WTC11 (cell line): ENCODE measurements around the gene PNPLA6. TPM values are rescaled to one million over a fixed set of nuclear protein-coding genes. Genes with fewer than 3 reads are reported as not detected.

Experiments
- ATAC-seq: fragments of 200-7000 bp; cut with Tn5 transposase; 2 replicates; pipeline ENCODE4 v1.10.0; 2021; ENCODE audit warnings: mild to moderate bottlenecking, moderate library complexity
- Bru-seq: library from RNA; stranded (reverse); fragments of 400-500 nt; gene quantifications from one replicate; lab custom pipeline; 2021; lab: Mats Ljungman, UMichigan
- CTCF ChIA-PET: fragments of 300-600 bp; sonication (Branson Sonifier 250); formaldehyde crosslinking; loops from one replicate; lab custom pipeline; 2021; ENCODE audit warnings: antibody characterized with exemption; lab: Charles Lee
- POLR2A ChIA-PET: fragments of 350-600 bp; sonication (Branson Sonifier 250); formaldehyde crosslinking; loops from one replicate; lab custom pipeline; 2021; ENCODE audit warnings: antibody characterized with exemption; lab: Charles Lee
- DNase-seq: peaks from one replicate; pipeline ENCODE4 v3.0.0; 2021; ENCODE audit warnings: low spot score
- H3K27ac Mint-ChIP-seq: 2 replicates; pipeline ENCODE4 v1.8.0; 2021; ENCODE audit warnings: mixed read lengths
- H3K27me3 Mint-ChIP-seq: 2 replicates; pipeline ENCODE4 v1.8.0; 2021; ENCODE audit warnings: low read depth, mild to moderate bottlenecking, moderate library complexity, mixed read lengths
- H3K36me3 Mint-ChIP-seq: 2 replicates; pipeline ENCODE4 v1.8.0; 2021; ENCODE audit warnings: mixed read lengths
- H3K4me1 Mint-ChIP-seq: 2 replicates; pipeline ENCODE4 v1.8.0; 2022; ENCODE audit warnings: mixed read lengths
- H3K4me3 Mint-ChIP-seq: 2 replicates; pipeline ENCODE4 v1.8.0; 2021; ENCODE audit warnings: mild to moderate bottlenecking, moderate library complexity, mixed read lengths
- H3K9me3 Mint-ChIP-seq: 2 replicates; pipeline ENCODE4 v1.8.0; 2021; ENCODE audit warnings: mixed read lengths
- AR ChIP-seq: fragments of 250-450 bp; sonication (Bioruptor Pico); IDR thresholded peaks from 2 replicates; pipeline ENCODE4 v1.9.0; 2021; ENCODE audit warnings: mild to moderate bottlenecking
- ATF1 ChIP-seq: sonication (generic); formaldehyde crosslinking; IDR thresholded peaks from 2 replicates; pipeline ENCODE4 v1.8.1; 2023; ENCODE audit warnings: mild to moderate bottlenecking, moderate library complexity, missing genetic modification reagents
- CREB1 ChIP-seq: sonication (generic); formaldehyde crosslinking; IDR thresholded peaks from 2 replicates; pipeline ENCODE4 v1.8.0; 2023; ENCODE audit warnings: mild to moderate bottlenecking, missing genetic modification reagents
- E2F4 ChIP-seq: sonication (generic); formaldehyde crosslinking; IDR thresholded peaks from 2 replicates; pipeline ENCODE4 v1.8.1; 2022; ENCODE audit warnings: low read depth, mild to moderate bottlenecking, moderate library complexity, missing genetic modification reagents, borderline replicate concordance
- ETV6 ChIP-seq: sonication (generic); formaldehyde crosslinking; IDR thresholded peaks from 2 replicates; pipeline ENCODE4 v1.8.1; 2022; ENCODE audit warnings: mild to moderate bottlenecking, missing genetic modification reagents
- FOXK1 ChIP-seq: sonication (generic); formaldehyde crosslinking; IDR thresholded peaks from 2 replicates; pipeline ENCODE4 v1.8.0; 2022; ENCODE audit warnings: mild to moderate bottlenecking, moderate library complexity, missing genetic modification reagents
- GABPB1 ChIP-seq: sonication (generic); formaldehyde crosslinking; IDR thresholded peaks from 2 replicates; pipeline ENCODE4 v1.8.1; 2023; ENCODE audit warnings: mild to moderate bottlenecking, missing genetic modification reagents
- GRHL2 ChIP-seq: fragments of 250-450 bp; sonication (Bioruptor Pico); IDR thresholded peaks from 2 replicates; pipeline ENCODE4 v1.8.0; 2022; ENCODE audit warnings: mild to moderate bottlenecking, moderate library complexity; ENCODE audit not compliant: insufficient replicate concordance, severe bottlenecking
- IRF1 ChIP-seq: sonication (generic); formaldehyde crosslinking; IDR thresholded peaks from 2 replicates; pipeline ENCODE4 v1.8.0; 2023; ENCODE audit warnings: missing genetic modification reagents
- KAT7 ChIP-seq: sonication (generic); formaldehyde crosslinking; IDR thresholded peaks from 2 replicates; pipeline ENCODE4 v1.8.1; 2023; ENCODE audit warnings: missing genetic modification reagents, mild to moderate bottlenecking, borderline replicate concordance
- MAX ChIP-seq: sonication (generic); formaldehyde crosslinking; IDR thresholded peaks from 2 replicates; pipeline ENCODE4 v1.8.0; 2022; ENCODE audit warnings: mild to moderate bottlenecking, missing genetic modification reagents
- MXD4 ChIP-seq: fragments of 250-450 bp; sonication (Bioruptor Pico); IDR thresholded peaks from 2 replicates; pipeline ENCODE4 v1.8.0; 2021; ENCODE audit warnings: mild to moderate bottlenecking, moderate library complexity, borderline replicate concordance
- NFYB ChIP-seq: sonication (generic); formaldehyde crosslinking; conservative IDR thresholded peaks from 2 replicates; pipeline ENCODE4 v1.8.0; 2022; ENCODE audit warnings: low read depth, missing genetic modification reagents
- PRRX2 ChIP-seq: fragments of 250-450 bp; sonication (Bioruptor Pico); IDR thresholded peaks from 2 replicates; pipeline ENCODE4 v1.8.0; 2021; ENCODE audit warnings: mild to moderate bottlenecking
- RELA ChIP-seq: sonication (generic); formaldehyde crosslinking; IDR thresholded peaks from 2 replicates; pipeline ENCODE4 v1.8.1; 2022; ENCODE audit warnings: missing genetic modification reagents, mild to moderate bottlenecking, borderline replicate concordance
- RORB ChIP-seq: fragments of 250-450 bp; sonication (Bioruptor Pico); IDR thresholded peaks from 2 replicates; pipeline ENCODE4 v1.9.0; 2021; ENCODE audit warnings: mild to moderate bottlenecking
- SMAD3 ChIP-seq: sonication (generic); formaldehyde crosslinking; IDR thresholded peaks from 2 replicates; pipeline ENCODE4 v1.8.0; 2022; ENCODE audit warnings: missing genetic modification reagents, mild to moderate bottlenecking, borderline replicate concordance
- SP1 ChIP-seq: sonication (generic); formaldehyde crosslinking; conservative IDR thresholded peaks from 2 replicates; pipeline ENCODE4 v1.8.1; 2022; ENCODE audit warnings: missing genetic modification reagents
- TCF7 ChIP-seq: sonication (generic); formaldehyde crosslinking; IDR thresholded peaks from 2 replicates; pipeline ENCODE4 v1.8.0; 2022; ENCODE audit warnings: mild to moderate bottlenecking, low read depth, missing genetic modification reagents, moderate library complexity
- TEAD4 ChIP-seq: sonication (generic); formaldehyde crosslinking; IDR thresholded peaks from 2 replicates; pipeline ENCODE4 v1.8.0; 2022; ENCODE audit warnings: mild to moderate bottlenecking, missing genetic modification reagents
- USF1 ChIP-seq: sonication (generic); formaldehyde crosslinking; IDR thresholded peaks from 2 replicates; pipeline ENCODE4 v1.8.0; 2022; ENCODE audit warnings: mild to moderate bottlenecking, missing genetic modification reagents
- USF2 ChIP-seq: sonication (generic); formaldehyde crosslinking; IDR thresholded peaks from 2 replicates; pipeline ENCODE4 v1.8.1; 2023; ENCODE audit warnings: mild to moderate bottlenecking, missing genetic modification reagents, moderate library complexity
- ZNF232 ChIP-seq: sonication (generic); formaldehyde crosslinking; IDR thresholded peaks from 2 replicates; pipeline ENCODE4 v1.8.0; 2022; ENCODE audit warnings: mild to moderate bottlenecking, missing genetic modification reagents
- ZNF263 ChIP-seq: sonication (generic); formaldehyde crosslinking; IDR thresholded peaks from 2 replicates; pipeline ENCODE4 v1.8.1; 2022; ENCODE audit warnings: low read depth, mild to moderate bottlenecking, moderate library complexity, missing genetic modification reagents
- ZNF396 ChIP-seq: fragments of 250-450 bp; sonication (Bioruptor Pico); IDR thresholded peaks from 2 replicates; pipeline ENCODE4 v1.8.0; 2021; ENCODE audit warnings: mild to moderate bottlenecking, moderate library complexity, borderline replicate concordance
- ZNF425 ChIP-seq: fragments of 250-450 bp; sonication (Bioruptor Pico); conservative IDR thresholded peaks from 2 replicates; pipeline ENCODE4 v1.9.0; 2021; ENCODE audit warnings: mild to moderate bottlenecking
- long read RNA-seq, 3 experiments: library from RNA in 1 of 3; library from capped mRNA in 1 of 3; library from polyadenylated mRNA in 1 of 3; unstranded in 2 of 3; stranded (forward) in 1 of 3; transcript quantifications; one replicate each; pipeline ENCODE4 v2.0.0, GENCODE V29; 2021
- total RNA-seq: library from RNA; stranded (reverse); gene quantifications from 3 replicates; pipeline ENCODE4 v1.2.3, GENCODE V29; 2021

Gene PNPLA6
- total RNA-seq (149 to 156 TPM (median 150 TPM) in 3 replicates), Bru-seq, nascent RNA (percentile 47 among the genes with signal in this experiment)
- long read RNA-seq, experiment 1, full-length matches to known transcripts = 31 of 217 reads
- long read RNA-seq, experiment 1, partial matches to known transcripts = 125 of 217 reads
- long read RNA-seq, experiment 1, other reads (novel, unspliced or antisense) = 61 of 217 reads
- long read RNA-seq, experiment 2, partial matches to known transcripts = 71 of 103 reads
- long read RNA-seq, experiment 2, other reads (novel, unspliced or antisense) = 31 of 103 reads
- long read RNA-seq, experiment 3, partial matches to known transcripts = 7 of 8 reads
- long read RNA-seq, experiment 3, other reads (novel, unspliced or antisense) = 1 of 8 reads

- H3K4me3 Mint-ChIP-seq = peak within 1 kb of the TSS; percentile 97
- peaks cover 16% of the 10 kb centered on the region for H3K36me3 Mint-ChIP-seq
- no peaks in the 10 kb centered on the region for H3K9me3 Mint-ChIP-seq
- ChIA-PET POLR2A (interaction anchor here (0.7 to 2.0 kb wide), 3 partner anchors 13 to 23 kb away, joined by 3 to 16 read pairs (median 9); partner anchors contain the start of genes MCOLN1 and ZNF358), CTCF (interaction anchor here (0.8 to 2.9 kb wide), 6 partner anchors 13 to 146 kb away, joined by 3 to 11 read pairs (median 8); partner anchors contain the start of genes MCOLN1 and TRAPPC5)
- H3K27me3 Mint-ChIP-seq = no peaks in the 10 kb centered on the region
- DNase-seq (peak; percentile 96), ATAC-seq (peak; percentile 80)
- peak within 1 kb of the TSS; percentile 99 for H3K27ac Mint-ChIP-seq
- peaks cover 4% of the 10 kb centered on the region; the same call in 1 of the 2 replicates for H3K4me1 Mint-ChIP-seq
- TF ChIP-seq RORB (CRISPR knock-in tag) = no peak
- no peak for TF ChIP-seq SMAD3 (CRISPR knock-in tag)
- TF ChIP-seq GRHL2 (CRISPR knock-in tag) = no peak
- no peak for TF ChIP-seq IRF1 (CRISPR knock-in tag)
- TF ChIP-seq KAT7 = no peak
- TF ChIP-seq FOXK1 = peak; percentile 37; the same call in 1 of the 2 replicates
- no peak; the same call in 1 of the 2 replicates for TF ChIP-seq USF1
- TF ChIP-seq USF2 = peak; percentile 50
- no peak for TF ChIP-seq ATF1 (CRISPR knock-in tag)
- TF ChIP-seq PRRX2 (CRISPR knock-in tag) = no peak
- 0 out of 2 replicates have a peak, but pooled peaks have one; percentile 63 for TF ChIP-seq AR (CRISPR knock-in tag)
- TF ChIP-seq SP1 (CRISPR knock-in tag) = peak; percentile 89
- no peak for TF ChIP-seq RELA
- TF ChIP-seq NFYB (CRISPR knock-in tag) = no peak
- TF ChIP-seq ZNF425 (CRISPR knock-in tag) = no peak
- TF ChIP-seq GABPB1 (CRISPR knock-in tag) = peak; percentile 70
- TF ChIP-seq E2F4 (CRISPR knock-in tag) = no peak
- 0 out of 2 replicates have a peak, but pooled peaks have one; percentile 60 for TF ChIP-seq MXD4 (CRISPR knock-in tag)
- no peak for TF ChIP-seq ZNF396
- no peak for TF ChIP-seq TEAD4 (CRISPR knock-in tag)
- no peak for TF ChIP-seq TCF7 (CRISPR knock-in tag)
- TF ChIP-seq MAX (CRISPR knock-in tag) = no peak
- TF ChIP-seq ZNF263 (CRISPR knock-in tag) = no peak
- no peak; the same call in 1 of the 2 replicates for TF ChIP-seq ZNF232 (CRISPR knock-in tag)
- TF ChIP-seq CREB1 = 0 out of 2 replicates have a peak, but pooled peaks have one; percentile 13
- peak; percentile 86; the same call in 1 of the 2 replicates for TF ChIP-seq ETV6 (CRISPR knock-in tag)
Measured at GRCh38 chr19:7535047-7535997, at the start of gene PNPLA6. PNPLA6 (plus strand) TSS chr19:7535717; CDS start chr19:7535789, 72 bp downstream.
